ENCODE data around the gene ZFYVE16.

The ZFYVE16 gene

DNA sequence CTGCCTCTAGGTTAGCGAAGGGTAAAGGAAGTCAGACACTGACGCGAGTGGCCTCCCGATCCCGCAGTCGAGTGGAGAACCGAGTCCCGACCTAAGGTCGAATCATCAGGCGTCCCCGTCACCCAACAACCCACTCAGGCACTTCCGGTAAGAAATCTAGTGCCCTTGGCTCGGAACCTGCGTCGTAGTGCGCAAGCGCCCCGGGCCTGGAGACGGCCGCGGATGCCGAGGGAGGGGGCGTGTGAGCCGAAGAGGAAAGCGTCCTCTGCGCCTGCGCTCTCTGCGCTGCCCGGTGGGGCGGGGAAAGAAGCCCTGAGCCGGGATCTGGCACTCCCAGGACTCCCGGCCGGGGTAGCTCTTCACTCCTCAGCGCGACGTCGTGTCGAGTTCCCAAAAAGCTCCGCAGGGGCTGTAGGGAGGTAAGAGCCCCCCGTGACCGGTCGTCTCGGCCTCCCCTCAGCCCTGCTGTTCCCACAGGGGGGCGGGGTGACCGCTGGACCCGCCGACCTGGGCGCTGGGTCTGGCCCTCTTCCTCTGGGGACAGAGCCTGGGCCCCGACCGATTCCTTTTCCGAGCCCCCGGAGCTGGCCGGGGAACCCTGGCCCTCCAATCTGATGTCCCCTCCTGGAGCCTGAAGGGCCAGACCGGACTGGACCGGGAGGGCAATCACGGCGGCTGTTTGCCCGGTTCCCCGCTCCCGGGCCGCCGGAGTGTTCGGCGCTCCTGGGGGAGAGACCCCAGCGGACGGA is at the start of gene ZFYVE16:
ZFYVE16 (plus strand) TSS at position 330 of the 749 bp plus-strand sequence. CDS start 26,084 bp downstream, outside the sequence.
- peak within 1 kb of the TSS; percentile 88 for H3K4me3 ChIP-seq (ENCODE audit: low read depth, low read length)
- peak; percentile 91 for DNase-seq (ENCODE audit: low read depth)
- TF ChIP-seq, protein P1, sequence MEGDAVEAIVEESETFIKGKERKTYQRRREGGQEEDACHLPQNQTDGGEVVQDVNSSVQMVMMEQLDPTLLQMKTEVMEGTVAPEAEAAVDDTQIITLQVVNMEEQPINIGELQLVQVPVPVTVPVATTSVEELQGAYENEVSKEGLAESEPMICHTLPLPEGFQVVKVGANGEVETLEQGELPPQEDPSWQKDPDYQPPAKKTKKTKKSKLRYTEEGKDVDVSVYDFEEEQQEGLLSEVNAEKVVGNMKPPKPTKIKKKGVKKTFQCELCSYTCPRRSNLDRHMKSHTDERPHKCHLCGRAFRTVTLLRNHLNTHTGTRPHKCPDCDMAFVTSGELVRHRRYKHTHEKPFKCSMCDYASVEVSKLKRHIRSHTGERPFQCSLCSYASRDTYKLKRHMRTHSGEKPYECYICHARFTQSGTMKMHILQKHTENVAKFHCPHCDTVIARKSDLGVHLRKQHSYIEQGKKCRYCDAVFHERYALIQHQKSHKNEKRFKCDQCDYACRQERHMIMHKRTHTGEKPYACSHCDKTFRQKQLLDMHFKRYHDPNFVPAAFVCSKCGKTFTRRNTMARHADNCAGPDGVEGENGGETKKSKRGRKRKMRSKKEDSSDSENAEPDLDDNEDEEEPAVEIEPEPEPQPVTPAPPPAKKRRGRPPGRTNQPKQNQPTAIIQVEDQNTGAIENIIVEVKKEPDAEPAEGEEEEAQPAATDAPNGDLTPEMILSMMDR (IDR thresholded peaks at IDR 0.05; ENCODE audit: control insufficient read depth, extremely low read depth, insufficient read depth): no peak

DNA sequence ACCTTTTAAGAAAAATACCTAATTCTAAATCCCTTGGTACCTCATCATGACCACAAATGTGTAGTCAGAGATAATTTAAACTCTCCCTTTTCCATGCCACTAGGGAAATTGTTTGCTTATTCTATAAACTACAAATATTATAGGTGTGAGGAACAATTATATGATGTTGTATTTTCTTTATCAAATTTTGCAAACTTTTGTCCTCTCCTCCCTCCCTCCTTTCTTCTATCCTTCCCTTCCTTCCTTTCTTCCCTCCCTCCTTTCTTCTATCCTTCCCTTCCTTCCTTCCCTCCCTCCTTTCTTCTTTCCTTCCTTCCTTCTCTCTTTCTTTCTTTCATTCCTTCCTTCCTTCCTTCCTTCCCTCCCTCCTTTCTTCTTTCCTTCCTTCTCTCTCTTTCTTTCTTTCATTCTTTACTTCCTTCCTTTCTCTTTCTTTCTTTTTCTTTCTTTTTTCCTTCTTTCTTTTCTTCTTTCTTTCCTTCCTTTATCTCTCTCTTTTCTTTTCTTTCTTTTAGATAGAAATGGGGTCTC is 46.9 kb upstream of the ZFYVE16 start:
- no peak for DNase-seq (ENCODE audit: low read depth)
- TF ChIP-seq, protein P1 (IDR thresholded peaks at IDR 0.05; ENCODE audit: control insufficient read depth, extremely low read depth, insufficient read depth): no peak
- H3K4me3 ChIP-seq (ENCODE audit: low read depth, low read length): no peak overlapping the region

DNA sequence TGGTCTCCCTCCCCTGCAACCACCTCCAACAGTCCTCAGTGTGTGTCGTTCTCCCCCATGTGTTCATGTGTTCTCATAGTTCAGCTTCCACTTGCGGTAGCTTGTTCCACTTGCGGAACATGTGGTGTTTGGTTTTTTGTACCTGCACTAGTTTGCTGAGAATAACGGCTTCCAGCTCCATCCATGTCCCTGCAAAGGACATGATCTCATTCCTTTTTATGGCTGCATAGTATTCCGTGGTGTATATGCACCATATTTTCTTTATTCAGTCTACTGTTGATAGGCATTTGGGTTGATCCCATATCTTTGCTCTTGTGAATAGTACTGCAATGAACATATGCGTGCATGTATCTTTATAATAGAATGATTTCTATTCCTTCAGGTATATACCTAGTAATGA is 43.0 kb upstream of the ZFYVE16 start:
- DNase-seq (ENCODE audit: low read depth): no peak
- no peak overlapping the region for H3K4me3 ChIP-seq (ENCODE audit: low read depth, low read length)
- TF ChIP-seq, protein P1 (IDR thresholded peaks at IDR 0.05; ENCODE audit: control insufficient read depth, extremely low read depth, insufficient read depth): no peak

DNA sequence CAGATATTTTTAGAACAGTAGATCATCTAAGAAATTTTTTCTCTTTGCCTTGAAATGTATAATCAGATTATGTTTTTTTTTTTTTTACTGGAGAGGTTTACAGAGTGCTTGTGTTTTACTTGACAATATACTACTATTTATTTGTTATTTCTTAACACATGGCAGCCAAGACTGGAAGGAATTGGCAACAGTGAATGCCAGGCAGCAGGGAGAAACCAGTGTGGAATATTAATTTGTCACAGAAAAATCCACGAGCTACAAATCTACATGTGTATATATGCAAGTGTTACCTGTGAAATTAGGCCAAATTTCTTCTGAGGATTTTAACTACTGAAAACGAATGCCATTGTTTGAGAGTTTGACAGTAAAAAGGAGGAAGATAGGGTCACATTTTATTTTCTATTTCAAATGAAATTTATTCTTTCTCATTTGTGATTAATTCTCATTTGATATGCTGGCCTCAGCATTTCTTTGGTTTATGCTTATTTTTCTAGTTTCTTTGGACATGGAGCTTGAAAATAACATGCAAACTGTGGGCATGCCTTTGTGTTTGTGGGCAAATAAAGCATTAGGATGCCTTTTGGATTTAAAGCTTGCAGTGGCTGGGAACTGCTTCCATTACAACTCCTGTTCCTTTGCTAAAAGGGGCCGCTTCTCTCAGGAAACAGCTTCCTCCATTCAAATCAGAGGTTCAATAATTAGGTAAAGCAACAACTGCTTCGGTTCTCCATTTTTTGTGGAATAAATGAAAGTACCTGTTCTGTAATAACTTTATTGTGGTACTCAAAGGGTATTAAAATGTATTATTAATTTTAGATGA is 39.0 kb upstream of the ZFYVE16 start:
- no peak for DNase-seq (ENCODE audit: low read depth)
- TF ChIP-seq, protein P1 (IDR thresholded peaks at IDR 0.05; ENCODE audit: control insufficient read depth, extremely low read depth, insufficient read depth): no peak
- no peak overlapping the region for H3K4me3 ChIP-seq (ENCODE audit: low read depth, low read length)

DNA sequence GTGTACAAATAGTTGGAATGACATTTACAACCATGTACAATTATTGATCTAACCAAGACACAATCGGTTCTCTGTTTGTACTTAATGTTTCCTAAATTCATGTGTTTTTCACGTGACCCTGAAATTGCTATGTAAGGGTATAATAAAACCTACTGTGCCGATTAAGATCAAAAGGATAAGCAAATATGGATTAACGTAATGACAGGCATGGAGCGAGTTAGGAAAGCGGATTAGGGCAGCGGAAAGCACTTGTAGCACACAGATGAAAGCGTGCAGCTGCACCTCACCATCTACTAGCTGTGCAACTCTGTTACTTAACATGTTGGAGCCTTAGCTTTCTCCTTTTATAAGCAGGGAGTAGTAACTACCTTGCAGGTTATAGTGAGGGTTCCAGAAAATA is 38.3 kb upstream of the ZFYVE16 start:
- DNase-seq (ENCODE audit: low read depth): no peak
- TF ChIP-seq, protein P1 (IDR thresholded peaks at IDR 0.05; ENCODE audit: control insufficient read depth, extremely low read depth, insufficient read depth): no peak
- no peak overlapping the region for H3K4me3 ChIP-seq (ENCODE audit: low read depth, low read length)

DNA sequence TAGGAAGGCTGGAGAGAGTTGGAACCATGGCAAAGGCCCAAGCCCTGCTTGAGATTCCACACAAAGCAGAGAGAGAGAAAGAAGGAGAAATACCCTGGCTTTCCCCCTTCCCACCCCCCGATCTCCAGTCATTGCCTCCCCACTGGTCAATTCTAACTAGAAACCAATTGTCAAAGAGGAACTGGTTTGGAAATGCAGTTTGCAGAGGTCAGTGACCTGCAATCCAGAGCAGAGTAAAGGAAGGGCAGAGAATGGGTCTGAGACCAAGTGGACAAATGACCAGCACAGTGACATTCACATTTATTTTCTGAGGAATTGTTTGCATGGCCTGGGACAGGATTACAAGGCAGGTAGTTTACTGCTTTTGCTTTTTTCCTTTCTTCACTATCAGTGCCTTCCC is 37.5 kb upstream of the ZFYVE16 start:
- H3K4me3 ChIP-seq (ENCODE audit: low read depth, low read length): no peak overlapping the region
- TF ChIP-seq, protein P1 (IDR thresholded peaks at IDR 0.05; ENCODE audit: control insufficient read depth, extremely low read depth, insufficient read depth): no peak
- DNase-seq (ENCODE audit: low read depth): no peak
